ENCODE results near the gene SELENOO. TPM values are rescaled to one million over a fixed set of nuclear protein-coding genes. Genes with fewer than 3 reads are reported as not detected.

SELENOO gene
- total RNA-seq, 3 donors from 2014 or later = 21.5 to 23.8 (median 23.1) TPM

DNA sequence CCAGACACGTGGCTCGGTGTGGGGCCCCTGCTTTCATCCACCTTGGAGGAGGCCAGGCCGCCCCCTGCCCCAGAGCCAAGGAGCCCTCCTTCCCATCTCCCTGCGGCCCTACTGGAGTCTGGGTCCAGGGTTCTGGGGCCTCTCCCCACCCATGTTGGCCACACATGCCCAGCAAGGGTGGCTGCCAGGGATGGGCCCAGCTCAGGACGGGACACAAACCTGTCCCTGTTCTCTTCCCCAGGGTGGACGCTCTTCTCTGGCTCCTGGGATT is 25.7 kb upstream of the SELENOO start:
- Histone ChIP-seq H3K4me1 (ENCODE audit: low read depth) (peaks cover 2% of the 10 kb centered on the region), H3K9me3 (no peaks in the 10 kb centered on the region), H3K4me3 (no peak overlapping the region), H3K36me3 (ENCODE audit: low read depth) (no peaks in the 10 kb centered on the region)
- ATAC-seq (no peak), DNase-seq (no peak)
- TF ChIP-seq, protein P1, sequence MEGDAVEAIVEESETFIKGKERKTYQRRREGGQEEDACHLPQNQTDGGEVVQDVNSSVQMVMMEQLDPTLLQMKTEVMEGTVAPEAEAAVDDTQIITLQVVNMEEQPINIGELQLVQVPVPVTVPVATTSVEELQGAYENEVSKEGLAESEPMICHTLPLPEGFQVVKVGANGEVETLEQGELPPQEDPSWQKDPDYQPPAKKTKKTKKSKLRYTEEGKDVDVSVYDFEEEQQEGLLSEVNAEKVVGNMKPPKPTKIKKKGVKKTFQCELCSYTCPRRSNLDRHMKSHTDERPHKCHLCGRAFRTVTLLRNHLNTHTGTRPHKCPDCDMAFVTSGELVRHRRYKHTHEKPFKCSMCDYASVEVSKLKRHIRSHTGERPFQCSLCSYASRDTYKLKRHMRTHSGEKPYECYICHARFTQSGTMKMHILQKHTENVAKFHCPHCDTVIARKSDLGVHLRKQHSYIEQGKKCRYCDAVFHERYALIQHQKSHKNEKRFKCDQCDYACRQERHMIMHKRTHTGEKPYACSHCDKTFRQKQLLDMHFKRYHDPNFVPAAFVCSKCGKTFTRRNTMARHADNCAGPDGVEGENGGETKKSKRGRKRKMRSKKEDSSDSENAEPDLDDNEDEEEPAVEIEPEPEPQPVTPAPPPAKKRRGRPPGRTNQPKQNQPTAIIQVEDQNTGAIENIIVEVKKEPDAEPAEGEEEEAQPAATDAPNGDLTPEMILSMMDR (IDR thresholded peaks at IDR 0.05) = no peak
- intact Hi-C loops (cut with DNase I, micrococcal nuclease) = no loop called here

GRCh38 chr22:50175921-50176849 is 24.6 kb upstream of the SELENOO start:
- TF ChIP-seq, protein P1 (IDR thresholded peaks at IDR 0.05) = no peak
- intact Hi-C loops (cut with DNase I, micrococcal nuclease) = no loop called here
- Histone ChIP-seq H3K4me3 (no peak overlapping the region), H3K36me3 (ENCODE audit: low read depth) (no peaks in the 10 kb centered on the region), H3K9me3 (no peaks in the 10 kb centered on the region), H3K4me1 (ENCODE audit: low read depth) (no peaks in the 10 kb centered on the region)
- peak in 1 of 3 donors; percentile 40 for DNase-seq
- ATAC-seq = no peak

DNA sequence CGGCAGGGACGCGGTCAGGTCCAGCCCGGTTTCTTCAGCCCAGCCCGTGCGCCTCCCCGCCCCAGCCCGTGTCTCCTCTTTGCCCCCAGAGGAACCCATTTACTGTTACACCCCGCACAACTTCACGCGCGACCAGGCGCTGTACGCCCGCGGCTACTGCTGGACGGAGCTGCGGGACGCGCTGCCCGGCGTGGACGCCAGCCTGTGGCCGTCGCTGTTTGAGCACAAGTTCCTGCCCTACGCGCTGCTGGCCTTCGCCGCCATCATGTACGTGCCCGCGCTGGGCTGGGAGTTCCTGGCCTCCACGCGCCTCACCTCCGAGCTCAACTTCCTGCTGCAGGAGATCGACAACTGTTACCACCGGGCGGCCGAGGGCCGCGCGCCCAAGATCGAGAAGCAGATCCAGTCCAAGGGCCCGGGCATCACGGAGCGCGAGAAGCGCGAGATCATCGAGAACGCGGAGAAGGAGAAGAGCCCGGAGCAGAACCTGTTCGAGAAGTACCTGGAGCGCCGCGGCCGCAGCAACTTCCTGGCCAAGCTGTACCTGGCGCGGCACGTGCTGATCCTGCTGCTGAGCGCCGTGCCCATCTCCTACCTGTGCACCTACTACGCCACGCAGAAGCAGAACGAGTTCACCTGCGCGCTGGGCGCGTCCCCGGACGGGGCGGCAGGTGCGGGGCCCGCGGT is 23.8 kb upstream of the SELENOO start:
- TF ChIP-seq, protein P1 (IDR thresholded peaks at IDR 0.05) = no peak
- no peak overlapping the region for H3K4me3 ChIP-seq
- DNase-seq (peak in 1 of 3 donors; percentile 48), ATAC-seq (no peak)
- H3K4me1 ChIP-seq (ENCODE audit: low read depth) = no peaks in the 10 kb centered on the region
- H3K36me3 ChIP-seq (ENCODE audit: low read depth) = no peaks in the 10 kb centered on the region
- H3K9me3 ChIP-seq = no peaks in the 10 kb centered on the region
- intact Hi-C loops (cut with DNase I, micrococcal nuclease) = no loop called here

- peak in 1 of 3 donors; percentile 40 for DNase-seq
- intact Hi-C loops (cut with DNase I, micrococcal nuclease) = no loop called here
- Histone ChIP-seq H3K4me3 (no peak overlapping the region), H3K9me3 (no peaks in the 10 kb centered on the region), H3K36me3 (ENCODE audit: low read depth) (no peaks in the 10 kb centered on the region), H3K4me1 (ENCODE audit: low read depth) (no peaks in the 10 kb centered on the region)
- no peak for ATAC-seq
- TF ChIP-seq, protein P1 (IDR thresholded peaks at IDR 0.05) = no peak
These were observed 23.0 kb upstream of the SELENOO start for GRCh38 chr22:50177537-50178470.

DNA sequence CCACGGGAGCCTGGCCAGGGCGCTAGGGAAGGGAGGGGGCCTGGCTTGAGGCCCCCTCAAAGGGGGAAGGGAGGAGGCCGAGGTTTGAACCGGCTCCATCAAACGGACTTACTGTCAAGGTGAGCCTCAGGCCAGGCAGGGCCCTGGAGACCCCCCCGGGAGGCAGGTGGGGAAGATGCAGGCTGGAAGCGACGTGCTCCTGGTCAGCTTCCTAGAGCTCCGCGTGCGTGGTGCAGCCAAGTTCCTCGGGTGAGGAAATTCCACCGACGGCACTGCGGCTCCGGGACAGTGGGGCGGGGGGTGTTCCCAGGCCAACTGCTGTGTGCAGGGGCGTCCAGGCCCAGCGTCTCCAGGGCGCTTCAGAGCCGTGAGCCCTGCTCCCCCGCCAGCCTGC is 22.3 kb upstream of the SELENOO start:
- no peak for ATAC-seq
- peak in 1 of 3 donors; percentile 46 for DNase-seq
- intact Hi-C loops (cut with DNase I, micrococcal nuclease) = no loop called here
- Histone ChIP-seq H3K9me3 (no peaks in the 10 kb centered on the region), H3K36me3 (ENCODE audit: low read depth) (no peaks in the 10 kb centered on the region), H3K4me3 (no peak overlapping the region), H3K4me1 (ENCODE audit: low read depth) (no peaks in the 10 kb centered on the region)
- TF ChIP-seq, protein P1 (IDR thresholded peaks at IDR 0.05) = no peak

Measured in mucosa of descending colon (tissue), 3 donors.